ENCODE measurements around the gene NEMP2. TPM values are rescaled to one million over a fixed set of nuclear protein-coding genes. Genes with fewer than 3 reads are reported as not detected.
"Not testable (repeated sequence)": the region's sequence is repeated elsewhere in the genome, so short reads cannot be mapped to it uniquely, and the experiment has no call there.

NEMP2 gene
- total RNA-seq, 1 donor from 2014 or later: 11.9 TPM

DNA sequence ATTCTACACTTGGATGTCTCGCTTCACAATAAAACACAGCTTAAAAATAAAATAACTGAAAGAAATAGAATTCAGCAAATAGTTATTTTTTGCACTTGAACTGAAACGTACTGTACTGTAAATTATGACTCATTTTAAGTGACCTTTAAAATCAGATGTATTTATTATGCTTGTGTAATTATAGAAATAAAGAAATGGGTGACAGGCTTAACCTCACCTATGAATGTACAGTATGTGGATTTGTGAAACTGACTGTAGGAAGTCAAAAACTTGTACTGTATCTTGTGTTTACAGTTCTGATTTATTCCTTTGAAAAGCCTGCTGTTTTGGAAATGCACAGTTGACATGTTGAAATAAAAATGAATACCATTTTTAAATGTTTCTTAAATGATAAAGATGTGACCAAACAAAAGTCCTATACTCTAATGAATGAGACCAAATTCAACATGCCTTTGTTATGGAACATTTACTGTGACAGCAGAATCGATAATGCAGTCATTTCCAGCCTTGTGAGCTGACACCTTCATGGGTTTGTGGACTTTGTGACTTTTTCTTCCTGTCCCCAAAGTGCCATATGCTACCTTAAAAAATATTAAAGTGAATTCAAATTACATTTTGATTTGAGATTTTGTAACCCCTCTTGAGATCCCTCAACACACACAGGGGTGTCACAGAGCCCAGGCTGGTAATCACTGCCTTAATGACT, 32.7 kb downstream of the NEMP2 start:
- Mint-ChIP-seq H3K36me3 (ENCODE audit: unreplicated experiment) (peaks cover 20% of the 10 kb centered on the region), H3K27ac (ENCODE audit: unreplicated experiment) (no peak overlapping the region), H3K9me3 (ENCODE audit: unreplicated experiment) (no peaks in the 10 kb centered on the region), H3K27me3 (ENCODE audit: unreplicated experiment) (no peaks in the 10 kb centered on the region), H3K4me1 (ENCODE audit: unreplicated experiment) (peaks cover 8% of the 10 kb centered on the region), H3K4me3 (ENCODE audit: unreplicated experiment) (no peak overlapping the region)
- no peak for TF ChIP-seq CTCF (IDR thresholded peaks at IDR 0.05)
- no peak for DNase-seq (ENCODE audit: extremely low spot score, unreplicated experiment)

- Mint-ChIP-seq H3K4me3 (ENCODE audit: unreplicated experiment) (no peak overlapping the region), H3K9me3 (ENCODE audit: unreplicated experiment) (no peaks in the 10 kb centered on the region), H3K36me3 (ENCODE audit: unreplicated experiment) (peaks cover 20% of the 10 kb centered on the region), H3K27me3 (ENCODE audit: unreplicated experiment) (no peaks in the 10 kb centered on the region), H3K4me1 (ENCODE audit: unreplicated experiment) (peaks cover 8% of the 10 kb centered on the region), H3K27ac (ENCODE audit: unreplicated experiment) (no peak overlapping the region)
- DNase-seq (ENCODE audit: extremely low spot score, unreplicated experiment): no peak
- no peak for TF ChIP-seq CTCF (IDR thresholded peaks at IDR 0.05)
Measured at GRCh38 chr2:190501231-190501630, 33.3 kb downstream of the NEMP2 start.

DNA sequence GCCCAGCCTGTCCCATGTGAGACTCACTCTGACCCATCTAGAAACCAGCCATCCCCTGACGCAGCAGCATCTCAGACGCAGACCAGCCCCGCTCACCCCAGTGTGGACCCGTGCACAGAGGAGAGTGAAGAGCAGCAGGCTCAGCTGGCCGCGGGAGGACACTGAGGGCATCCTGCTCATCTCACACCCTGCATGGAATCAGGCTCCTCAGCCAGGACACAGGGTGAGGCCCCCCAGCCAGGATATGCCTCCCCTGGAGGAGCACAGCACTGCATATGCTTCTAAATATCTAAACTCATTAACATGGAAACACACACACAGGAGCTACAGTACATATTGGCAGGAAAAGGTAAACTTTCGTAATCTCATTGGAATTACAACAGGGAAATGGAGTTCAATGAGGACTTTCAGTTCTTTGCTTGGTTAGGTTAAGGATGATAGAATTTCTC, 34.4 kb downstream of the NEMP2 start:
- Mint-ChIP-seq H3K4me3 (ENCODE audit: unreplicated experiment) (no peak overlapping the region), H3K4me1 (ENCODE audit: unreplicated experiment) (peaks cover 6% of the 10 kb centered on the region), H3K36me3 (ENCODE audit: unreplicated experiment) (peaks cover 20% of the 10 kb centered on the region), H3K9me3 (ENCODE audit: unreplicated experiment) (peaks cover 9% of the 10 kb centered on the region), H3K27ac (ENCODE audit: unreplicated experiment) (no peak overlapping the region), H3K27me3 (ENCODE audit: unreplicated experiment) (no peaks in the 10 kb centered on the region)
- TF ChIP-seq CTCF (IDR thresholded peaks at IDR 0.05): no peak
- DNase-seq (ENCODE audit: extremely low spot score, unreplicated experiment): no peak

GRCh38 chr2:190499273-190499672, 35.2 kb downstream of the NEMP2 start:
- Mint-ChIP-seq H3K27me3 (ENCODE audit: unreplicated experiment) (no peaks in the 10 kb centered on the region), H3K4me3 (ENCODE audit: unreplicated experiment) (no peak overlapping the region), H3K36me3 (ENCODE audit: unreplicated experiment) (peaks cover 20% of the 10 kb centered on the region), H3K27ac (ENCODE audit: unreplicated experiment) (no peak overlapping the region), H3K9me3 (ENCODE audit: unreplicated experiment) (peaks cover 10% of the 10 kb centered on the region), H3K4me1 (ENCODE audit: unreplicated experiment) (peaks cover 4% of the 10 kb centered on the region)
- no peak for DNase-seq (ENCODE audit: extremely low spot score, unreplicated experiment)
- TF ChIP-seq CTCF (IDR thresholded peaks at IDR 0.05): no peak

DNA sequence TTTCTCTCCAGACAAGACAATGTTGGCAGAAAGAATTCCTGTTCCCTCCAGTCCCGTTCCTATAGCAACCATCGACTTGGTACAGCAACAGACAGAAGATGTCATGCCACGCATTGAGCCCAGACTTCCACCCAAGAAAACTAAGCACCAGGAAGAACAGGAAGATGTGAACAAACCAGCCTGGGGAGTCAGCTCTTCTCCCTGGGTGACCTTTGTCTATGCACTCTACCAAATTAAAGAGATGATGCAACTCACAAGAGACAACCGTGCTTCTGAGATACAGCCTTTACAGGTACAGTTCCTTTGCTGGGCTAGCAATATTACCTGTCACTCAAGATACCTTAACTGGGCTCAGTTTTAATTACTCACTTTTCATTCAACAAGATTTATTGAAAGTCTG, 37.1 kb downstream of the NEMP2 start:
- no peak for DNase-seq (ENCODE audit: extremely low spot score, unreplicated experiment)
- Mint-ChIP-seq H3K27ac (ENCODE audit: unreplicated experiment) (peak overlapping the region; percentile 33), H3K4me3 (ENCODE audit: unreplicated experiment) (no peak overlapping the region), H3K36me3 (ENCODE audit: unreplicated experiment) (peaks cover 29% of the 10 kb centered on the region), H3K27me3 (ENCODE audit: unreplicated experiment) (no peaks in the 10 kb centered on the region), H3K9me3 (ENCODE audit: unreplicated experiment) (peaks cover 18% of the 10 kb centered on the region), H3K4me1 (ENCODE audit: unreplicated experiment) (peaks cover 4% of the 10 kb centered on the region)
- TF ChIP-seq CTCF (IDR thresholded peaks at IDR 0.05): no peak

DNA sequence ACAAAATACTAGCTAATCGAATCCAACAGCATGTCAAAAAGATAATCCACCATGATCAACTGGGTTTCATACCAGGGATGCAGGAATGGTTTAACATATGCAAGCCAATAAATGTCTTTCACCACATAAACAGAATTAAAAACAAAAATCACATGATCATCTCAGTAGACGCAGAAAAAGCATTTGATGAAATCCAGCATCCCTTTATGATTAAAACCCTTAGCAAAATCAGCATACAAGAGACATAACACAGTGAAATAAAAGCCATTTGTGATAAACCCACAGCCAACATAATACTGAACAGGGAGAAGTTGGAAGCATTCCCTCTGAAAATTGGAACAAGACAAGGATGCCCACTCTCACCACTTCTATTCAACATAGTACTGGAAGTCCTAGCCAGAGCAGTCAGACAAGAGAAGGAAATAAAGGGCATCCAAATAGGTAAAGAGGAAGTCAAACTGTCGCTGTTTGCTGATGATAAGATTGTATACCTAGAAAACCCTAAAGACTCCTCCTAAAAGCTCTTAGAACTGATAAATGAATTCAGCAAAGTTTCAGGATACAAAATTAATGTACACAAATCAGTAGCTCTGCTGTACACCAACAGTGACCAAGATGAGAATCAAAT, 39.8 kb downstream of the NEMP2 start:
- H3K36me3 Mint-ChIP-seq (ENCODE audit: unreplicated experiment): peaks cover 44% of the 10 kb centered on the region
- H3K4me3 Mint-ChIP-seq (ENCODE audit: unreplicated experiment); H3K27ac Mint-ChIP-seq (ENCODE audit: unreplicated experiment); DNase-seq (ENCODE audit: extremely low spot score, unreplicated experiment); H3K4me1 Mint-ChIP-seq (ENCODE audit: unreplicated experiment); H3K27me3 Mint-ChIP-seq (ENCODE audit: unreplicated experiment): not testable (repeated sequence)
- peaks cover 27% of the 10 kb centered on the region for H3K9me3 Mint-ChIP-seq (ENCODE audit: unreplicated experiment)
